Measurements from ENCODE around the gene KBTBD6. TPM values are rescaled to one million over a fixed set of nuclear protein-coding genes. Genes with fewer than 3 reads are reported as not detected.

KBTBD6 gene
- total RNA-seq, 4 donors from 2014 or later = 3.7 to 7.3 (median 5.0) TPM

DNA sequence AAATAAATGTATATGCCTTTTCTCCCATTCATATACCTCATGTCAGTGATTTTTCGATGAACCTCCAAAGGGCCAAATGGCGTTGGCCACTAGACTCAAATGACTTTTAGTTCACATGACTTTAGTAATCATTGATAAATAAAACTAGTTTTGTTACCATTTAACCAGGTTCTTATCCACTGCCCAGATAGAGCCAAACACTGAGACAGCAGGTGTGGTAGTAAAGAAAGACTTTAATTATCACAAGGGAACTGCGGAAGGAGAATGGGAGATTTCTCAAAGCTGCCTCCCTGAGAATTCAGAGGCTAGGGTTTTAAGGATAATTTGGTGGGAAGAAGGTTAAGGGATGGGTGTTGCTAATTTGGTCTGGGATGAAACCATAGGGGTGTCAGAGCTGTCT is 19.4 kb upstream of the KBTBD6 start:
- H3K27me3 ChIP-seq = no peaks in the 10 kb centered on the region
- H3K9me3 ChIP-seq = peaks cover 13% of the 10 kb centered on the region
- no peaks in the 10 kb centered on the region for H3K36me3 ChIP-seq
- H3K4me3 ChIP-seq = no peak overlapping the region
- H3K27ac ChIP-seq = no peak overlapping the region
- TF ChIP-seq EP300 (IDR thresholded peaks at IDR 0.05) (no peak), POLR2AphosphoS5 (IDR thresholded peaks at IDR 0.05) (no peak), POLR2A (IDR thresholded peaks at IDR 0.05) (no peak)
- TF ChIP-seq, protein P1, sequence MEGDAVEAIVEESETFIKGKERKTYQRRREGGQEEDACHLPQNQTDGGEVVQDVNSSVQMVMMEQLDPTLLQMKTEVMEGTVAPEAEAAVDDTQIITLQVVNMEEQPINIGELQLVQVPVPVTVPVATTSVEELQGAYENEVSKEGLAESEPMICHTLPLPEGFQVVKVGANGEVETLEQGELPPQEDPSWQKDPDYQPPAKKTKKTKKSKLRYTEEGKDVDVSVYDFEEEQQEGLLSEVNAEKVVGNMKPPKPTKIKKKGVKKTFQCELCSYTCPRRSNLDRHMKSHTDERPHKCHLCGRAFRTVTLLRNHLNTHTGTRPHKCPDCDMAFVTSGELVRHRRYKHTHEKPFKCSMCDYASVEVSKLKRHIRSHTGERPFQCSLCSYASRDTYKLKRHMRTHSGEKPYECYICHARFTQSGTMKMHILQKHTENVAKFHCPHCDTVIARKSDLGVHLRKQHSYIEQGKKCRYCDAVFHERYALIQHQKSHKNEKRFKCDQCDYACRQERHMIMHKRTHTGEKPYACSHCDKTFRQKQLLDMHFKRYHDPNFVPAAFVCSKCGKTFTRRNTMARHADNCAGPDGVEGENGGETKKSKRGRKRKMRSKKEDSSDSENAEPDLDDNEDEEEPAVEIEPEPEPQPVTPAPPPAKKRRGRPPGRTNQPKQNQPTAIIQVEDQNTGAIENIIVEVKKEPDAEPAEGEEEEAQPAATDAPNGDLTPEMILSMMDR (IDR thresholded peaks at IDR 0.05) = no peak
- no peak for DNase-seq (ENCODE audit: low spot score in 2 of 2)
- no peaks in the 10 kb centered on the region for H3K4me1 ChIP-seq
- 95% methylated on average over 3 of the region's 3 CpGs for WGBS

DNA sequence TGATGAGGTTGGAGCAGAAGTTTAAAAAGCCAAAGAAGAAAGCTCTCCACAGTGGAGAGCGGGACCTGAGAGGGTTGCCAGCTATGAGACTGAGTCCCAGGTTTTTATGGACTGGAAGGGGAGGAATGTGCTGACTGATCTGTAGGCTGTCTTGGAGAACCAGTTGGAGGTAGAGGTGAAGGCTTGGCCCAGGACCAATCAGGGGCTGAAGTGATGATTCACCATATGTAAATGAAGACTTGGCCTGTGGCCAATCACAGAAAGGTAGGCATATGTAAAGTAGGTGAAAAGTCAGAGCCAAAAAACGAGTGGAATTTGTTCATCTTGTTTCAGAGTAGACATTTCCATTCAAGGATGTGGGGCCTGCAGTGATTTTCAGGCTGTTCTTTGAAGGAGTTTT is 17.5 kb upstream of the KBTBD6 start:
- TF ChIP-seq, protein P1 (IDR thresholded peaks at IDR 0.05) = no peak
- no peak for TF ChIP-seq EP300 (IDR thresholded peaks at IDR 0.05)
- no peak for TF ChIP-seq POLR2A (IDR thresholded peaks at IDR 0.05)
- no peak for TF ChIP-seq POLR2AphosphoS5 (IDR thresholded peaks at IDR 0.05)
- no peak for DNase-seq (ENCODE audit: low spot score in 2 of 2)
- Histone ChIP-seq H3K4me1 (no peaks in the 10 kb centered on the region), H3K27me3 (no peaks in the 10 kb centered on the region), H3K4me3 (no peak overlapping the region), H3K36me3 (no peaks in the 10 kb centered on the region), H3K9me3 (peaks cover 13% of the 10 kb centered on the region), H3K27ac (no peak overlapping the region)
- WGBS = 80% methylated on average over 2 of the region's 2 CpGs

DNA sequence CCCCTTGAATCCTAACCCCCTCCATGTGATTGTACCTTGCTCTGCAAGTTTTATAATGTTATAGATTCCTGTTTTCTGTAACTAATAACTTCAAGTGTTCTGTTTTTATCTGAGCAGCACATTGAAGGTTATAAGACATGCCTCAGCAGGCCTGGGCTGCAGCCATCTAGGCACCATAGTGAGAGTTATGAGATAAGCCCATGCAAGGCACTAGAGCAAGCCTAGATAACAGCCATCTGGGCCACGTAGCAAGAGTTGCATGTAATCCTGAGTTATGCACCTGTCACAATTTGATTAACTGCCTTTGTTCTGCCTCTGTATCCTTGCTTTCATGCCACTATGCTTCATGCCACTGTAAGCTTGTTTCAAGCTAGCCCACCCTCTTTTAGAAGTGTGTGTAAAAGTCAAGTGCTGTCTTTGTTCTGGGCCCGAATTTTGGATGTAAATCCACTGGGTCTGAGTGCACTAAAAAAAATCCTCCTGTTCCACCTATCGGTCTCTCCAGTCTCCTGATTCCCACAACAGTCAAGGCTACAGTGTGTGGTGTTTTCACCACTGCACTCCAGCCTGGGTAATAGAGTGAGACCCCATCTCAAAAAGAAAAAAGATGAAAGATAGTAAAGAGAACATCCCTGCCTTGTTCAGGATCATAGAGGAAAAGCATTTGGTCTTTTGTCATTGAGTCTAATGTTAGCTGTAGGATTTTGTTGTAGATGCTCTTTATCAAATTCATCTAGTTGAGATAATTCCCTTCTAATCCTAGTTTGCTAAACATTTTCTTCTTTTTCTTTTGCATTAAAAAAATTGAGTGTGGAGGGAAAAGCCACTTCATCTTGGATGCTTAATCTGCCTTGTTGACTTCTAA is 16.0 kb upstream of the KBTBD6 start:
- H3K36me3 ChIP-seq = no peaks in the 10 kb centered on the region
- H3K4me3 ChIP-seq = no peak overlapping the region
- TF ChIP-seq POLR2AphosphoS5 (IDR thresholded peaks at IDR 0.05) (no peak), EP300 (IDR thresholded peaks at IDR 0.05) (no peak), POLR2A (IDR thresholded peaks at IDR 0.05) (no peak)
- TF ChIP-seq, protein P1 (IDR thresholded peaks at IDR 0.05) = no peak
- no peak for DNase-seq (ENCODE audit: low spot score in 2 of 2)
- WGBS = 86% methylated on average over 3 of the region's 3 CpGs
- peaks cover 13% of the 10 kb centered on the region for H3K9me3 ChIP-seq
- H3K27ac ChIP-seq = no peak overlapping the region
- H3K4me1 ChIP-seq = no peaks in the 10 kb centered on the region
- H3K27me3 ChIP-seq = no peaks in the 10 kb centered on the region

DNA sequence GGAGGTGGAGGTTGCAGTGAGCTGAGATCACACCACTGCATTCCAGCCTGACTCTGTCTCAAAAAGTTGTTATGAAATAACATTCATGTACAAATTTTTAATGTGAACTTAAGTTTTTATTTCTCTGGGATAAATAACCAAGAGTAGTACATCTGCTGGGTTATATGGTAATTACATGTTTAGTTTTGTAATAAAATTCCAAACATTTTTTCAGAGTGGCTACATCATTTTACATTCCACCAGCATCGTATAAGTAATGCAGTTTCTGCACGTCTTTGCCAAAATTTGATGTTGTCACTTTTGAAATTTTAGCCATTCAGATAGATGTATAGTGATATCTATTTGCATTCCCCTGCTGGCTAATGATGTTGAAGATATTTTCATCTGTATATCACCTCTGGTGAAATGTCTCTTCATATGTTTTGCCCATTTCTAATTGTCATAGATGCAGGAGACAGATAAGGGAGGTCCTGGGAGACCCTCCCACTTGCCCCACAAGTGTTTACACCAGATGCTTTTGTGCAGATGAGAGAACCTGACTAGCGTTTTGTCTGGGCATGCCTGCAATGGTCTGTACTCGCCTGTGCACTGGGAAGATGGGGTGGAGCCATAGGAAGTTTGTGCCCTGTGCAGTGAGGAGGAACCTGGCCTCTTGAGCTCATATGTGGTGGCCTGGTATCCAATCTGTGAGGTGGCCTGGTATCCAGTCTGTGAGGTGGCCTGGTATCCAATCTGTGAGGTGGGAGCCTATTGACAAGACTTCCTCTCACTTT is 12.7 kb upstream of the KBTBD6 start:
- 58% methylated on average over 4 of the region's 4 CpGs for whole genome bisulfite sequencing
- Histone ChIP-seq H3K9me3 (peaks cover 13% of the 10 kb centered on the region), H3K4me3 (no peak overlapping the region), H3K4me1 (no peaks in the 10 kb centered on the region), H3K27me3 (no peaks in the 10 kb centered on the region), H3K27ac (no peak overlapping the region), H3K36me3 (no peaks in the 10 kb centered on the region)
- TF ChIP-seq POLR2AphosphoS5 (IDR thresholded peaks at IDR 0.05) = no peak
- TF ChIP-seq, protein P1 (IDR thresholded peaks at IDR 0.05) = no peak
- TF ChIP-seq POLR2A (IDR thresholded peaks at IDR 0.05) = no peak
- TF ChIP-seq EP300 (IDR thresholded peaks at IDR 0.05) = no peak
- no peak for DNase-seq (ENCODE audit: low spot score in 2 of 2)

DNA sequence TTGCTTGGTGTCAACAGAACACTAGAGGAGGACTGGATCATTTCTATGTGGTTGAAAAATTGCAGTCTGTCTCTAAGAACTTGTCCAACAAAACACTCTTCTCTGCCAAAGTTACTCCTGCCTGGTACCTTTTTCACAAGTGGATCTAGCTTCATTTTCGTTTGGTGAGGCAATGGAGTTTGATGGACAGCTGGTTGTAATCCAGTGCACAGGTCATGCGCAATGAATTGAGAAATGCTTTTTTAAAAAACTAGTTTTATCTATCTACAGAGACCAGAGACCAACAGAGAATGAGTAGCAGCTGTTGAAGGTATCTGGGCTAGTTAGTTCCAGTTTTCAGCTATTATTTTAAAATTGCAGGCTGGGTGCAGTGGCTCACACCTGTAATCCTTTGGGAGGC is 12.0 kb upstream of the KBTBD6 start:
- TF ChIP-seq EP300 (IDR thresholded peaks at IDR 0.05) = no peak
- TF ChIP-seq, protein P1 (IDR thresholded peaks at IDR 0.05) = no peak
- no peak for TF ChIP-seq POLR2AphosphoS5 (IDR thresholded peaks at IDR 0.05)
- TF ChIP-seq POLR2A (IDR thresholded peaks at IDR 0.05) = no peak
- 76% methylated on average over 2 of the region's 2 CpGs for WGBS
- H3K4me1 ChIP-seq = no peaks in the 10 kb centered on the region
- H3K27me3 ChIP-seq = no peaks in the 10 kb centered on the region
- H3K4me3 ChIP-seq = no peak overlapping the region
- peaks cover 13% of the 10 kb centered on the region for H3K9me3 ChIP-seq
- DNase-seq (ENCODE audit: low spot score in 2 of 2) = no peak
- H3K36me3 ChIP-seq = no peaks in the 10 kb centered on the region
- H3K27ac ChIP-seq = no peak overlapping the region
